DOHH2 (cell line): ENCODE measurements around the gene CDCA3.
"Not testable (repeated sequence)": the region's sequence is repeated elsewhere in the genome, so short reads cannot be mapped to it uniquely, and the experiment has no call there.

Experiments used
- H3F3A ChIP-seq: fragments of 200-600 bp; sonication (generic), shearing (Covaris generic); 2 replicates; pipeline ENCODE4 v1.6.0; 2016; ENCODE audit warnings: antibody characterized with exemption, mild to moderate bottlenecking; ENCODE audit not compliant: control insufficient read depth, insufficient read depth
- H3K27ac ChIP-seq: fragments of 200-600 bp; sonication (generic); 2 replicates; pipeline ENCODE4 v1.5.1; 2014; ENCODE audit warnings: low read depth, mild to moderate bottlenecking, low read length, moderate library complexity
- H3K27me3 ChIP-seq: fragments of 200-600 bp; sonication (generic); 2 replicates; pipeline ENCODE4 v1.6.1; 2014; ENCODE audit warnings: mild to moderate bottlenecking, low read length, mixed read lengths; ENCODE audit not compliant: control insufficient read depth
- H3K36me3 ChIP-seq: fragments of 200-600 bp; sonication (generic); 2 replicates; pipeline ENCODE4 v1.6.1; 2014; ENCODE audit warnings: mild to moderate bottlenecking, low read length, moderate library complexity, mixed read lengths; ENCODE audit not compliant: control insufficient read depth
- H3K4me1 ChIP-seq: fragments of 200-600 bp; sonication (generic); 2 replicates; pipeline ENCODE4 v1.6.1; 2014; ENCODE audit warnings: mild to moderate bottlenecking, low read length, mixed read lengths; ENCODE audit not compliant: control insufficient read depth
- H3K4me2 ChIP-seq: fragments of 200-600 bp; sonication (generic); 2 replicates; pipeline ENCODE4 v1.6.0; 2014; ENCODE audit warnings: mild to moderate bottlenecking, low read length, moderate library complexity
- H3K4me3 ChIP-seq: fragments of 200-600 bp; sonication (generic); 2 replicates; pipeline ENCODE4 v1.5.1; 2014; ENCODE audit warnings: mild to moderate bottlenecking, low read length, mixed read lengths
- H3K79me2 ChIP-seq: fragments of 200-600 bp; sonication (generic); 2 replicates; pipeline ENCODE4 v1.6.1; 2014; ENCODE audit warnings: mild to moderate bottlenecking, low read length, mixed read lengths; ENCODE audit not compliant: control insufficient read depth
- H3K9me2 ChIP-seq: fragments of 200-600 bp; sonication (generic); replicated peaks from 2 replicates; pipeline ENCODE4 v1.6.1; 2014; ENCODE audit warnings: mild to moderate bottlenecking, low read length, mixed read lengths; ENCODE audit not compliant: control insufficient read depth
- H3K9me3 ChIP-seq: fragments of 200-600 bp; sonication (generic); 2 replicates; pipeline ENCODE4 v1.6.1; 2014; ENCODE audit warnings: antibody characterized with exemption, low read length, mixed read lengths; ENCODE audit not compliant: control insufficient read depth, insufficient read depth
- H4K20me1 ChIP-seq: fragments of 200-600 bp; sonication (generic); 2 replicates; pipeline ENCODE4 v1.6.0; 2014; ENCODE audit warnings: low read depth, mild to moderate bottlenecking, antibody characterized with exemption, low read length, moderate library complexity; ENCODE audit not compliant: control insufficient read depth, insufficient read depth
- CTCF ChIP-seq: fragments of 200-600 bp; sonication (generic); IDR thresholded peaks from one replicate; pipeline ENCODE4 v1.5.1; 2014; ENCODE audit warnings: antibody characterized with exemption, mild to moderate bottlenecking, low read depth, low read length; ENCODE audit not compliant: poor library complexity, severe bottlenecking
- EZH2phosphoT487 ChIP-seq: fragments of 200-600 bp; sonication (generic); IDR thresholded peaks from 2 replicates; pipeline ENCODE4 v1.6.1; 2017; ENCODE audit warnings: borderline replicate concordance, mild to moderate bottlenecking, antibody characterized with exemption, low read length, moderate library complexity, mixed read lengths

The CDCA3 gene

GRCh38 chr12:6872073-6873048 is 21.3 kb upstream of the CDCA3 start:
- H3K9me2 ChIP-seq = no peaks in the 10 kb centered on the region
- H3K4me1 ChIP-seq = peaks cover 46% of the 10 kb centered on the region
- peaks cover 34% of the 10 kb centered on the region for H3F3A ChIP-seq
- no peak for TF ChIP-seq EZH2phosphoT487
- peak; percentile 92 for TF ChIP-seq CTCF
- H3K36me3 ChIP-seq = peaks cover 66% of the 10 kb centered on the region
- no peaks in the 10 kb centered on the region for H3K9me3 ChIP-seq
- peaks cover 24% of the 10 kb centered on the region for H4K20me1 ChIP-seq
- H3K4me2 ChIP-seq = peak overlapping the region; percentile 88
- H3K79me2 ChIP-seq = peaks cover 34% of the 10 kb centered on the region
- H3K27ac ChIP-seq = peak overlapping the region; percentile 61
- peak overlapping the region; percentile 78 for H3K4me3 ChIP-seq
- H3K27me3 ChIP-seq = no peaks in the 10 kb centered on the region; the same call in 1 of the 2 replicates

- Histone ChIP-seq H3K79me2 (peaks cover 40% of the 10 kb centered on the region), H3K9me2 (no peaks in the 10 kb centered on the region), H4K20me1 (peaks cover 24% of the 10 kb centered on the region), H3K36me3 (peaks cover 69% of the 10 kb centered on the region), H3K27ac (peak overlapping the region; percentile 42), H3K4me1 (peaks cover 55% of the 10 kb centered on the region), H3K4me2 (peak overlapping the region; percentile 88), H3K4me3 (peak overlapping the region; percentile 78), H3K27me3 (no peaks in the 10 kb centered on the region; the same call in 1 of the 2 replicates), H3F3A (peaks cover 34% of the 10 kb centered on the region), H3K9me3 (no peaks in the 10 kb centered on the region)
- TF ChIP-seq CTCF (no peak), EZH2phosphoT487 (no peak)
Observed at GRCh38 chr12:6871052-6871957, 20.2 kb upstream of the CDCA3 start.

GRCh38 chr12:6870304-6870703 is 19.2 kb upstream of the CDCA3 start:
- not testable (repeated sequence) for H3K4me3 ChIP-seq, H3K9me3 ChIP-seq, H3K27me3 ChIP-seq, H3K9me2 ChIP-seq, H3K27ac ChIP-seq
- peaks cover 34% of the 10 kb centered on the region for H3F3A ChIP-seq
- H4K20me1 ChIP-seq = peaks cover 24% of the 10 kb centered on the region
- H3K36me3 ChIP-seq = peaks cover 76% of the 10 kb centered on the region
- H3K79me2 ChIP-seq = peaks cover 40% of the 10 kb centered on the region
- H3K4me1 ChIP-seq = peaks cover 56% of the 10 kb centered on the region
- peak overlapping the region; percentile 88; the same call in 1 of the 2 replicates for H3K4me2 ChIP-seq
